Endothelial cell of umbilical vein (primary cell): Measurements from ENCODE around the gene ADAM23. TPM values are rescaled to one million over a fixed set of nuclear protein-coding genes. Genes with fewer than 3 reads are reported as not detected.

ENCODE experiments used
- BruUV-seq: library from RNA; stranded (reverse); fragments of 400-500 nt; replicated peaks from 2 replicates; lab custom pipeline; 2021; lab: Mats Ljungman, UMichigan
- CTCF ChIA-PET: fragments of 300-600, 350-600 bp; sonication (Branson Sonifier 250); formaldehyde crosslinking; loops from one replicate; lab custom pipeline; 2021; ENCODE audit warnings: antibody characterized with exemption, inconsistent platforms; lab: Charles Lee
- POLR2A ChIA-PET: fragments of 300-600, 350-600 bp; sonication (Branson Sonifier 250); formaldehyde crosslinking; loops from one replicate; lab custom pipeline; 2021; ENCODE audit warnings: antibody characterized with exemption, inconsistent platforms; lab: Charles Lee
- DNase-seq: peaks from one replicate; pipeline ENCODE4 v3.0.0-alpha.2; 2011; ENCODE audit warnings: low read depth, low spot score
- FAIRE-seq: peaks from 2 replicates; lab custom pipeline; 2011; peaks lifted over from hg19 to GRCh38; lab: Jason Lieb, UNC
- H2AFZ ChIP-seq: 2 replicates; pipeline ENCODE4 v1.6.0; 2012; ENCODE audit warnings: low read depth, low read length, control low read depth, inconsistent platforms
- H3K27ac ChIP-seq: 2 replicates; pipeline ENCODE4 v1.5.1; 2011; ENCODE audit warnings: low read depth, mild to moderate bottlenecking, control low read depth, low read length, moderate library complexity; ENCODE audit not compliant: insufficient read depth
- H3K27me3 ChIP-seq, 2 experiments: 2 replicates each; pipeline versions ENCODE4 v1.6.0 to v1.6.1; 2011; ENCODE audit warnings: low read length in 2 of 2, mixed read lengths in 1 of 2; ENCODE audit not compliant: control insufficient read depth in 2 of 2, insufficient read depth in 2 of 2
- H3K36me3 ChIP-seq, 2 experiments: 2 replicates in 1 of 2; 3 replicates in 1 of 2; pipeline ENCODE4 v1.5.1; 2011; ENCODE audit warnings: low read length in 2 of 2, mild to moderate bottlenecking in 1 of 2, moderate library complexity in 1 of 2; ENCODE audit not compliant: control insufficient read depth in 2 of 2, insufficient read depth in 2 of 2; ENCODE audit errors: extremely low read depth in 1 of 2
- H3K4me1 ChIP-seq: 3 replicates; pipeline ENCODE4 v1.5.1; 2011; ENCODE audit warnings: mild to moderate bottlenecking, low read length; ENCODE audit not compliant: control insufficient read depth, insufficient read depth; ENCODE audit errors: extremely low read depth
- H3K4me2 ChIP-seq: 2 replicates; pipeline ENCODE4 v1.6.1; 2011; ENCODE audit warnings: low read length, control low read depth, mixed read lengths; ENCODE audit not compliant: insufficient read depth
- H3K4me3 ChIP-seq, 3 experiments: fragments of 200-600 bp in 1 of 3; sonication (generic), shearing (Covaris generic) in 1 of 3; replicated peaks in 1 of 3; 2 replicates each; pipeline ENCODE4 v1.5.1; 2011 to 2016; ENCODE audit warnings: control low read depth in 3 of 3, low read length in 3 of 3, mild to moderate bottlenecking in 2 of 3, inconsistent platforms in 1 of 3, low read depth in 1 of 3, moderate library complexity in 1 of 3; ENCODE audit not compliant: insufficient read depth in 1 of 3
- H3K79me2 ChIP-seq: 2 replicates; pipeline ENCODE4 v1.6.0; 2012; ENCODE audit warnings: low read length, inconsistent platforms; ENCODE audit not compliant: control insufficient read depth, insufficient read depth
- H3K9ac ChIP-seq: replicated peaks from 2 replicates; pipeline ENCODE3; 2011; ENCODE audit warnings: low read length, control low read depth; ENCODE audit not compliant: insufficient read depth; ENCODE audit errors: extremely low read depth
- H3K9me1 ChIP-seq: replicated peaks from 3 replicates; pipeline ENCODE4 v1.6.0; 2011; ENCODE audit warnings: mild to moderate bottlenecking, low read length; ENCODE audit not compliant: control insufficient read depth, insufficient read depth; ENCODE audit errors: extremely low read depth
- H3K9me3 ChIP-seq: replicated peaks from 2 replicates; pipeline ENCODE4 v1.5.1; 2012; ENCODE audit warnings: low read length, inconsistent platforms; ENCODE audit not compliant: control insufficient read depth, insufficient read depth
- H4K20me1 ChIP-seq: replicated peaks from 2 replicates; pipeline ENCODE3; 2011; ENCODE audit warnings: mild to moderate bottlenecking, low read length; ENCODE audit not compliant: control insufficient read depth, insufficient read depth; ENCODE audit errors: extremely low read depth
- CTCF ChIP-seq, 2 donors: IDR thresholded peaks; 1 replicate in 1 of 2; 2 replicates in 1 of 2; pipeline ENCODE4 v1.5.1; 2011; ENCODE audit warnings: low read length in 2 of 2, mild to moderate bottlenecking in 2 of 2, moderate library complexity in 2 of 2, control low read depth in 1 of 2, inconsistent platforms in 1 of 2, low read depth in 1 of 2; ENCODE audit not compliant: insufficient read depth in 1 of 2; ENCODE audit errors: extremely low read depth in 1 of 2
- EZH2 ChIP-seq: IDR thresholded peaks from 2 replicates; pipeline ENCODE4 v1.6.1; 2012; ENCODE audit warnings: borderline replicate concordance, low read depth, mild to moderate bottlenecking, moderate library complexity, low read length, inconsistent platforms; ENCODE audit not compliant: severe bottlenecking
- FOS ChIP-seq: IDR thresholded peaks from 2 replicates; pipeline ENCODE4 v1.6.1; 2011; ENCODE audit warnings: mild to moderate bottlenecking, low read length, moderate library complexity, borderline replicate concordance; ENCODE audit not compliant: insufficient read depth
- GATA2 ChIP-seq: IDR thresholded peaks from 2 replicates; pipeline ENCODE4 v1.7.0; 2011; ENCODE audit warnings: low read depth, mild to moderate bottlenecking, moderate library complexity, mixed read lengths, low read length; ENCODE audit not compliant: insufficient read length, insufficient read depth
- JUN ChIP-seq: IDR thresholded peaks from 2 replicates; pipeline ENCODE4 v1.6.1; 2011; ENCODE audit warnings: borderline replicate concordance, low read depth; ENCODE audit not compliant: insufficient read length, insufficient read depth
- MAX ChIP-seq: IDR thresholded peaks from 2 replicates; pipeline ENCODE4 v1.6.1; 2011; ENCODE audit not compliant: insufficient read depth, insufficient read length
- MYC ChIP-seq: IDR thresholded peaks from one replicate; pipeline ENCODE4 v1.6.1; 2011; ENCODE audit warnings: mild to moderate bottlenecking, low read depth, low read length
- POLR2A ChIP-seq: IDR thresholded peaks from 2 replicates; pipeline ENCODE4 v1.6.1; 2012; ENCODE audit warnings: low read depth, mild to moderate bottlenecking, control low read depth, low read length
- POLR2AphosphoS5 ChIP-seq: IDR thresholded peaks from 2 replicates; pipeline ENCODE4 v1.6.1; 2012; ENCODE audit warnings: low read depth, mild to moderate bottlenecking, control low read depth, low read length, moderate library complexity; ENCODE audit not compliant: insufficient read depth
- dilution Hi-C: fragments of 300-500 bp; cut with MboI; formaldehyde crosslinking; loops from one replicate; pipeline ENCODE4 v1.15.0; 2019; ENCODE audit warnings: low sequenced_read_pairs; ENCODE audit not compliant: extremely low pct_ligation_motif_present
- intact Hi-C: fragments of 100-400 bp; cut with micrococcal nuclease; formaldehyde crosslinking; loops from one replicate; pipeline ENCODE4 v1.10.0; 2022
- polyA plus RNA-seq, 4 experiments: library from polyadenylated mRNA; depleted of rRNA in 3 of 4; stranded (reverse) in 3 of 4; unstranded in 1 of 4; fragments of >200 nt; gene quantifications; 2 replicates each; pipeline versions ENCODE4 v1.2.1 to v1.2.3, GENCODE V29; 2011 to 2012; ENCODE audit warnings: missing spikeins in 1 of 4
- total RNA-seq: library from RNA; stranded (reverse); gene quantifications from 2 replicates; pipeline ENCODE4 v1.2.3, GENCODE V29; 2021

ADAM23 gene
- total and polyA plus RNA-seq, 2 donors (not counting 3 experiments of a cell fraction or from before 2014, with no cell fraction given) = 20.6 to 38.5 TPM

GRCh38 chr2:206521115-206521514 is 77.8 kb downstream of the ADAM23 start:
- POLR2A ChIA-PET = no interaction called here
- no TSS peak for BruUV-seq

More at GRCh38 chr2:206521115-206521514, 77.8 kb downstream of the ADAM23 start:
- Histone ChIP-seq H3K4me1 (peaks cover 8% of the 10 kb centered on the region), H4K20me1 (no peaks in the 10 kb centered on the region), H3K9me1 (no peaks in the 10 kb centered on the region), H3K27me3 (no peaks in the 10 kb centered on the region), H3K4me3 (no peak overlapping the region), H3K27ac (peak overlapping the region; percentile 1), H2AFZ (no peak overlapping the region), H3K36me3 (no peaks in the 10 kb centered on the region), H3K9ac (no peak overlapping the region), H3K79me2 (no peaks in the 10 kb centered on the region), H3K4me2 (no peak overlapping the region), H3K9me3 (no peaks in the 10 kb centered on the region)
- FAIRE-seq (no peak), DNase-seq (peak; percentile 9)
- CTCF ChIA-PET = interaction anchor here (0.8 to 1.5 kb wide), 4 partner anchors 10 to 129 kb away, joined by 3 read pairs; no protein-coding TSS in a partner anchor
- TF ChIP-seq JUN (no peak), POLR2AphosphoS5 (no peak), POLR2A (no peak), EZH2 (no peak), MAX (no peak), FOS (no peak), CTCF (IDR thresholded peaks at IDR 0.05; ENCODE audit: extremely low read depth in 1 of 2, insufficient read depth in 1 of 2, low read depth in 1 of 2, low read length in 2 of 2) (no peak), GATA2 (no peak), MYC (no peak)
- intact Hi-C loops (no loop called here), dilution Hi-C loops (no loop called here)
